Measurements from ENCODE around the gene DENND6B.
"Not testable (repeated sequence)": the region's sequence is repeated elsewhere in the genome, so short reads cannot be mapped to it uniquely, and the experiment has no call there.

Gene DENND6B

DNA sequence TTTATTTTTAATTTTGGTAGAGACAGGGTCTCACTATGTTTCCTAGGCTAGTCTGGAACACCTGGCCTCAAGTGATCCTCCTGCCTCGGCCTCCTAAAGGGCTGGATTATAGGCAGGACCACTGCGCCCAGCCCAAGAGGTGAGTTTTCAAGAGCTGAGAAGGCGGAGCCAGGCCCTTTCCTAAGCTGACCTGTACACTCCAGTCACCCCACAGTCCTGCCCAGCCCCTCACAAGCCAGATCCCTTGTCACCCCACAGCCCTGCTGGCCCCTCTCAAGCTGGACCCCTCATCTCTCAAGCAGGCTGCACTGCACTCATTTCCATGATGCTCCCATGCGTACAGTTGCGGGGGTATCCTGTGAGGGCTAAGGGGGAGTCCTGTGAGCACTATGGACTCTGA lies 2.9 kb downstream of the DENND6B start:
- Histone ChIP-seq H3K36me3 (no peaks in the 10 kb centered on the region), H3K9me3 (ENCODE audit: severe bottlenecking) (no peaks in the 10 kb centered on the region), H3K27ac (no peak overlapping the region), H3K4me3 (ENCODE audit: low read depth, low read length) (no peak overlapping the region), H3K27me3 (ENCODE audit: insufficient read depth, low read depth, severe bottlenecking) (no peaks in the 10 kb centered on the region)
- TF ChIP-seq, protein P1, sequence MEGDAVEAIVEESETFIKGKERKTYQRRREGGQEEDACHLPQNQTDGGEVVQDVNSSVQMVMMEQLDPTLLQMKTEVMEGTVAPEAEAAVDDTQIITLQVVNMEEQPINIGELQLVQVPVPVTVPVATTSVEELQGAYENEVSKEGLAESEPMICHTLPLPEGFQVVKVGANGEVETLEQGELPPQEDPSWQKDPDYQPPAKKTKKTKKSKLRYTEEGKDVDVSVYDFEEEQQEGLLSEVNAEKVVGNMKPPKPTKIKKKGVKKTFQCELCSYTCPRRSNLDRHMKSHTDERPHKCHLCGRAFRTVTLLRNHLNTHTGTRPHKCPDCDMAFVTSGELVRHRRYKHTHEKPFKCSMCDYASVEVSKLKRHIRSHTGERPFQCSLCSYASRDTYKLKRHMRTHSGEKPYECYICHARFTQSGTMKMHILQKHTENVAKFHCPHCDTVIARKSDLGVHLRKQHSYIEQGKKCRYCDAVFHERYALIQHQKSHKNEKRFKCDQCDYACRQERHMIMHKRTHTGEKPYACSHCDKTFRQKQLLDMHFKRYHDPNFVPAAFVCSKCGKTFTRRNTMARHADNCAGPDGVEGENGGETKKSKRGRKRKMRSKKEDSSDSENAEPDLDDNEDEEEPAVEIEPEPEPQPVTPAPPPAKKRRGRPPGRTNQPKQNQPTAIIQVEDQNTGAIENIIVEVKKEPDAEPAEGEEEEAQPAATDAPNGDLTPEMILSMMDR (IDR thresholded peaks at IDR 0.05; ENCODE audit: low read depth, low read length): no peak
- DNase-seq: no peak

DNA sequence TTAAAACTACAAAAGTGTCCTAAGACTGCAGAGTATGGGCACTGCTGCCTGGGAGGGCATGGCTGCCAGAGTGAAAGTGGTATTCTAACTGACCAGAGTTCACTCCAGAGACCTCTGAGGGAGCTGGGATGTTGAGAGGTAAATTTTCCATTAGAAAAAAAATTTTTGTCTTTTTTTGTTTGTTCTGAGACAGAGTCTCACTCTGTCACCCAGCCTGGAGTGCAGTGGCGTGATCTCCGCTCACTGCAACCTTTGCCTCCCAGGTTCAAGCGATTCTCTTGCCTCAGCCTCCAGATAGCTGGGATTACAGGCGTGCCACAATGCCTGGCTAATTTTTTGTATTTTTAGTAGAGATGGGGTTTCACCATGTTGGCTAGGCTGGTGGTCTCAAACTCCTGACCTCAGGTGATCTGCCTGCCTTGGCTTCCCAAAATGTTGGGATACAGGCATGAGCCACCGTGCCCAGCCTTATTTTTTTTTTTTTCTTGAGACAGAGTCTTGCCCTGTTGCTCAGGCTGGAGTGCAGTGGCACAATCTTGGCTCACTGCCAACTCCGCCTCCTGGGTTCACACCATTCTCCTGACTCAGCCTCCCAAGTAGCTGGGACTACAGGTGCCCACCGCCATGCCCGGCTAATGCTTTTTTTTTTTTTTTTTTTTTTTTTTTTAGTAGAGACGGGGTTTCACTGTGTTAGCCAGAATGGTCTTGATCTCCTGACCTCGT lies 4.3 kb downstream of the DENND6B start:
- not testable (repeated sequence) for H3K4me3 ChIP-seq (ENCODE audit: low read depth, low read length); H3K27ac ChIP-seq; H3K9me3 ChIP-seq (ENCODE audit: severe bottlenecking); H3K36me3 ChIP-seq; DNase-seq; H3K27me3 ChIP-seq (ENCODE audit: insufficient read depth, low read depth, severe bottlenecking)

DNA sequence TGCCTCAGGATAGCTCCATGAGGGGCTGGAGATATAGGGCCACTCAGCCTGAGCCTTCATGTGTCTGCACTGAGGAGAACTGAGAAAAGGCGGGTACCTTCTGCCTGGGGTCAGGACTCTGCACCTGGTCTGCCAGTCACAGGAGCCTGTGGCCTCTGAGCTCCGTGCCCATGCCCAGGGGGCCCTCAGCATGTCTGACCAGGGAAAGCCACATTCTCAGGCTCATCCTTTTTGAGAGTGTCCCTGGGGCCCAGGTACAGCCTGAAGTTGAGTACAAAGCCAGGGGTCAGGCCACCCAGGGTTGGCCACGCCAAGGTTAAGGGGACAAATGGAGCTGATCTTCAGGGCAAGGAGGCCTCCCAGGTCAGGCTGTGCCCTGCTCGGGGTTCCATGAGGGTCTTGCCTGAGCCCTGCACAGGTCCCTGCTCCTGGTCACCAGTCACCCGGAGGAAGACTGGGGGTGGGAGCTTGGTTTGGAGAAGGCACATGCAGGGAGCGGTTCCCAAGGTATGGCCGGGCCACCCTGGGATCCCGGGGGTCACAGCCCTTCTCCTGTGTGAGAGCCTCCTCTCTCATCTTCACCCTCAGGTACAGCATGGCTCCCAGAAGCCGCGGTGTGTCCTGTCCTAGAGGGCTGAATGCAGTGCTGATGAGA lies 6.0 kb downstream of the DENND6B start:
- no peaks in the 10 kb centered on the region for H3K9me3 ChIP-seq (ENCODE audit: severe bottlenecking)
- no peak overlapping the region for H3K27ac ChIP-seq
- DNase-seq: no peak
- no peaks in the 10 kb centered on the region for H3K36me3 ChIP-seq
- H3K27me3 ChIP-seq (ENCODE audit: insufficient read depth, low read depth, severe bottlenecking): no peaks in the 10 kb centered on the region
- H3K4me3 ChIP-seq (ENCODE audit: low read depth, low read length): no peak overlapping the region
- TF ChIP-seq, protein P1 (IDR thresholded peaks at IDR 0.05; ENCODE audit: low read depth, low read length): no peak

DNA sequence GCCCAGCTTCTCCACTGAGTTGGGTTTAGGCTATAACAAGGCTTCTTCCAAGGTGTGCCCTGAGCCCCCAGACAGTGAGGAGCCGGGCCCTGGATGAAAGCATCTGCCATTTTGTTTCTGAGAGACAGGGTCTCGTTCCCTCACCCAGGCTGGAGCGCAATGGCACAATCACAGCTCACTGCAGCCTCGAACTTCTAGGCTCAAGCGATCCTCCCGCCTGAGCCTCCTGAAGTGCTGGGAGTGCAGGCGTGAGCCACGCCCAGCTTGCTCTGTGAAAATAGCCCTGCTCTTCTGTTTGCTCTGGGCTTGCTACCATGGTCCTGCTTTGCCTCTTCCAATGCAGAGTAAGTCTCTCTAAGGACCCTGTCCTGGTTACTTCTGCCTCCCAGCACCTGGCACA lies 6.7 kb downstream of the DENND6B start:
- no peak for DNase-seq
- Histone ChIP-seq H3K27ac (no peak overlapping the region), H3K27me3 (ENCODE audit: insufficient read depth, low read depth, severe bottlenecking) (no peaks in the 10 kb centered on the region), H3K4me3 (ENCODE audit: low read depth, low read length) (no peak overlapping the region), H3K36me3 (no peaks in the 10 kb centered on the region), H3K9me3 (ENCODE audit: severe bottlenecking) (no peaks in the 10 kb centered on the region)
- TF ChIP-seq, protein P1 (IDR thresholded peaks at IDR 0.05; ENCODE audit: low read depth, low read length): no peak

DNA sequence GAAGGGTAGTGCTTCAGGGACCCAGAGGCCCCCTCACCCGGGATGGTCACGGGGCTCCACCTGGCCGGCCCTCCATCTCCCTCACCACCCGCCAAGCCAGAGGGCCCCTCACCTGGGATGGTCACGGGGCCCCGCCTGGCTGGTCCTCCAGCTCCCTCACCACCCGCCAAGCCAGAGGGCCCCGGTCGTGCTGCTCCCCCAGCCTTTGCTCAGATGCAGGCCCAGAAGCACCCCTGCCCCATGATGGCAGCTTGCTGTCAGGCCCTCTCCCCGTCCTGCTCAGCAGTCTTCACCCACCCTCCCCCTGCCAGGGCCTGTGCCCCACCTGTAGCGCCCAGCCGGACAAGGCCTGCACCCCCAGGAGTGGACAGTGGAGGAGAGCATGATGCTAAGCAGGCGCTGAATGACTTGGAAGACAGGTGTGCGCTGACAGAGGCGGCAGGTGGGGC lies 7.3 kb downstream of the DENND6B start:
- TF ChIP-seq, protein P1 (IDR thresholded peaks at IDR 0.05; ENCODE audit: low read depth, low read length): no peak
- H3K27me3 ChIP-seq (ENCODE audit: insufficient read depth, low read depth, severe bottlenecking): no peaks in the 10 kb centered on the region
- no peaks in the 10 kb centered on the region for H3K9me3 ChIP-seq (ENCODE audit: severe bottlenecking)
- H3K4me3 ChIP-seq (ENCODE audit: low read depth, low read length): no peak overlapping the region
- H3K27ac ChIP-seq: no peak overlapping the region
- no peak for DNase-seq
- H3K36me3 ChIP-seq: no peaks in the 10 kb centered on the region

DNA sequence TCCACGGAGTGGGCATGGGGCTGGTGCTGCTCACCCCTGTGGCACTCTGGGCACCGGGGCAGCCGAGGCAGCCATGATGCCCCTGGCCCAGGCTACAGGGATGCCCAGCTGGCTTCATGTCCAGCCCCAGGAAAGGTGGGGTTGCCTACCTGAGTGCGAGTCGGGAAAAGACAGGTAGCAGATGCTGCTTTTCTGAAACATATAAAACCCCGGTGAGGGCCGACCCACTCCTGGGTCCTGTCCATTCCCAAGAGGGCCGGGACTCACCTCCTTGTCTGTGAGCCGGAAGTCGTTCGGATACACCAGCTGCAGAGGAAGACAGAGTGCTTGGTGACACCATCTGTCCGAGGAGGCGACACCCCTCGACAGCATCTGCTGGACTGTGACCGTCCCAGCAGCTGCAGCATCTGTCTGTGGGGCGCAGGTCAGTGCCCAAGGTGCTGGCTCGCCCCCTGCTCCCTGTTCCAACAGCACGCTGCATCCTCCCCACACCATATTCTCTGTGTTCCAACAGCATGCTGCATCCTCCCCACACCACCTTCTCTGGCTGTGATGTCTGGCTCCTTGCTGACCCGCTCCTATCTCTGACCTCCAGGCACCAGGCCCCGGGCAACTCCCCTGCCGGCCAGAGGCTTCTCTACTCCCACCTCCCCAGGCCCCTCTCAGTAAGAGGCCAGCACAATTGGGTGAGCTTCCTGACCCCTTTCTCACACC lies 8.0 kb downstream of the DENND6B start:
- Histone ChIP-seq H3K4me3 (ENCODE audit: low read depth, low read length) (no peak overlapping the region), H3K27me3 (ENCODE audit: insufficient read depth, low read depth, severe bottlenecking) (no peaks in the 10 kb centered on the region), H3K27ac (no peak overlapping the region), H3K36me3 (no peaks in the 10 kb centered on the region), H3K9me3 (ENCODE audit: severe bottlenecking) (no peaks in the 10 kb centered on the region)
- TF ChIP-seq, protein P1 (IDR thresholded peaks at IDR 0.05; ENCODE audit: low read depth, low read length): no peak
- no peak for DNase-seq
